Mesothelial cell of epicardium (in vitro differentiated cells): Measurements from ENCODE around the gene ZDBF2. TPM values are rescaled to one million over a fixed set of nuclear protein-coding genes. Genes with fewer than 3 reads are reported as not detected.

Source experiments
- DNase-seq, 2 experiments: peaks; one replicate each; pipeline ENCODE4 v3.0.0; 2021; ENCODE audit warnings: low spot score in 2 of 2; ENCODE audit not compliant: unreplicated experiment in 2 of 2
- H3K27ac Mint-ChIP-seq: 2 replicates; pipeline ENCODE4 v1.8.0; 2021; ENCODE audit warnings: mixed read lengths
- H3K27me3 Mint-ChIP-seq: 2 replicates; pipeline ENCODE4 v1.8.0; 2021; ENCODE audit warnings: low read depth, mixed read lengths
- H3K36me3 Mint-ChIP-seq: 2 replicates; pipeline ENCODE4 v1.8.0; 2021; ENCODE audit warnings: mixed read lengths
- H3K4me1 Mint-ChIP-seq: 2 replicates; pipeline ENCODE4 v1.8.0; 2021; ENCODE audit warnings: mixed read lengths
- H3K4me3 Mint-ChIP-seq: 2 replicates; pipeline ENCODE4 v1.8.0; 2021; ENCODE audit warnings: mild to moderate bottlenecking, moderate library complexity, mixed read lengths
- H3K9me3 Mint-ChIP-seq: 2 replicates; pipeline ENCODE4 v1.8.0; 2021; ENCODE audit warnings: mixed read lengths
- total RNA-seq: library from RNA; stranded (reverse); gene quantifications from 3 replicates; pipeline ENCODE4 v1.2.1, GENCODE V29; 2021
- TF ChIP-seq, protein P1 (sequence below): fragments of 200-600 bp; sonication (generic); IDR thresholded peaks from one replicate; pipeline ENCODE4 v1.5.0; 2021; ENCODE audit warnings: antibody characterized with exemption; ENCODE audit not compliant: unreplicated experiment

Gene ZDBF2
- total RNA-seq, 1 donor from 2014 or later: 49.5 TPM

DNA sequence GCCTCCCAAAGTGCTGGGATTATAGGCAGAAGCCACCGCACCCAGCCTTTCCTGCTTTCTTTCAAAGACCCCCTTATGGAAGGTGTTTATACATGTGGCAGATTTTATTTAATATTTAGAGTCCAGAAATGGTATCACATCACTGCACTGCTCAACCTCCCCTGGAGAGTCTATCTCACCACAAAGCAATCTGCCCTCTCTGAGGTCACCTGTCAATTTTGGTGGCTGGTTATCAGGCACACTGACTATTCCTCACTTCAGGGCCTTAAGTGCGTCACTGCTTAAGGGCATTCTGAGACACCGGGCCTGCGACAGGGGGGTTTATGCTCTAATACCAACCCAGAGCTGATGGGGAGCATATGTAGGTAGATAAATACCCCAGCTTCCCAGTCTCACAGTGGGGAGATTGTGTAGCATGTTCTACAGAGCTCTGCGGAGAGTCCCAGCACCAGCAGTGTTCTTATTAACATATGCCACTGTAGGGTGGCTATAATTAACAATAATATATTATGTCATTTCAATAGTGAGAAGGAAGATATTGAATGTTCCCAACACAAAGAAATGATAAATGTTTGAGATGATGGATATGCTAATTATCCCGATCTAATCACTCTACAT lies 42.7 kb upstream of the ZDBF2 start:
- Mint-ChIP-seq H3K9me3 (peaks cover 11% of the 10 kb centered on the region), H3K4me3 (no peak overlapping the region), H3K27ac (no peak overlapping the region), H3K27me3 (no peaks in the 10 kb centered on the region), H3K36me3 (peaks cover 2% of the 10 kb centered on the region), H3K4me1 (peaks cover 21% of the 10 kb centered on the region)
- TF ChIP-seq, protein P1, sequence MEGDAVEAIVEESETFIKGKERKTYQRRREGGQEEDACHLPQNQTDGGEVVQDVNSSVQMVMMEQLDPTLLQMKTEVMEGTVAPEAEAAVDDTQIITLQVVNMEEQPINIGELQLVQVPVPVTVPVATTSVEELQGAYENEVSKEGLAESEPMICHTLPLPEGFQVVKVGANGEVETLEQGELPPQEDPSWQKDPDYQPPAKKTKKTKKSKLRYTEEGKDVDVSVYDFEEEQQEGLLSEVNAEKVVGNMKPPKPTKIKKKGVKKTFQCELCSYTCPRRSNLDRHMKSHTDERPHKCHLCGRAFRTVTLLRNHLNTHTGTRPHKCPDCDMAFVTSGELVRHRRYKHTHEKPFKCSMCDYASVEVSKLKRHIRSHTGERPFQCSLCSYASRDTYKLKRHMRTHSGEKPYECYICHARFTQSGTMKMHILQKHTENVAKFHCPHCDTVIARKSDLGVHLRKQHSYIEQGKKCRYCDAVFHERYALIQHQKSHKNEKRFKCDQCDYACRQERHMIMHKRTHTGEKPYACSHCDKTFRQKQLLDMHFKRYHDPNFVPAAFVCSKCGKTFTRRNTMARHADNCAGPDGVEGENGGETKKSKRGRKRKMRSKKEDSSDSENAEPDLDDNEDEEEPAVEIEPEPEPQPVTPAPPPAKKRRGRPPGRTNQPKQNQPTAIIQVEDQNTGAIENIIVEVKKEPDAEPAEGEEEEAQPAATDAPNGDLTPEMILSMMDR: no peak
- DNase-seq: no peak

DNA sequence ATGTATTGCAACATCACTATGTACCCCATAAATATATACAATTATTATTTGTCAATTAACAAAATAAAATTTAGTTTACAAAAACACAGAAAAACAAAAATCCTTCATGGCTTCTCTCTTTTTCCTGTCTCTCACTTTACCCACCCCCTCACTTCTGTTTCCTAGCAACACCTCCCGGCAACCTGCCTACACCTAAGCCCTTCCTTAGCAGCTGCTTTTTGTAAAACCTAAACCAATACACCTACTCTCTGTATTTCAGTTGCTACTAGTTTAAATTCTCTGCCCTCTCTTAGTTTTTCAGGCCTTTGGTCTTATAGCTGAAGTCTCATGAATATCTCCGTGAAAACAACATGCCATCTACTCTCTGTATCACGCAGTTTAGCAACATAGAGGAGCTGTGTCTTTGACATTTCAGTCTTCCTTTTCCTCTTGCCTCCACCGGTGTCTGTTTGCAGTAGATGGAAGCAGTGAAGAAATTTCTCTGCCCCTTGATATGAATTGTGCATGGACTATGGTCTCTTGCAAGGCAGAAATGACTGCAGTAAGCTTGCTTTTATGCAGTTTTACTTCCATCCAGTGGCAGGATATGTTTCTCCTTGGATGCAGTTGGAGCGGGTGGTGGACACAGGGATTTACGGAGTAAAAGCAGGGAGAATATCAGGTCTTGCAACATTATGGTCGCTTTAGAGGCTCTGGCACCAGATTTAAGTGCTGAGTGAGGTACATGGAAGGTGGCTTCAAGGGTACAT lies 42.0 kb upstream of the ZDBF2 start:
- H3K4me3 Mint-ChIP-seq: no peak overlapping the region
- peak overlapping the region; percentile 31 for H3K27ac Mint-ChIP-seq
- peaks cover 21% of the 10 kb centered on the region for H3K4me1 Mint-ChIP-seq
- peaks cover 2% of the 10 kb centered on the region for H3K36me3 Mint-ChIP-seq
- DNase-seq: no peak
- TF ChIP-seq, protein P1: no peak
- H3K9me3 Mint-ChIP-seq: peaks cover 11% of the 10 kb centered on the region
- H3K27me3 Mint-ChIP-seq: no peaks in the 10 kb centered on the region

DNA sequence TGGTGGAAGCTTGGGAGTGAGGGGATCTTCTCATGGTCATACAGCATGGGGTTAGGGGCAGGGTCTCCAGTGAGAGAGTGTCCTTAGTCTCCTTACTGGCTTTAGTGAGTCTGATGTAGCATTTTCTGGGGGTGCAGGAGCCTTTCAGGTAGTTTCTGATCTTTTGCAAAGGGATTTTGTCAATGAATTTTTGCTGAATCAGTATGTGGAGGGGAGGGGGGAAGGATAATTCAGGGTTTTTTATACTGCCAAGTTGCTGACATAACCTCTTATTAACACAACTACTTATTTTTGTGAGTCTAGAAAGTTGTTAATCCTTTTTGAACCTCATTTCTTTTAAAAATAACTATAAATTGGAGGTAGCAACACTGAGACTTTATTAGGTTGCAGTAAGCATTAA lies 35.3 kb upstream of the ZDBF2 start:
- Mint-ChIP-seq H3K9me3 (peaks cover 7% of the 10 kb centered on the region), H3K36me3 (no peaks in the 10 kb centered on the region), H3K27me3 (peaks cover 2% of the 10 kb centered on the region), H3K27ac (no peak overlapping the region), H3K4me1 (peaks cover 4% of the 10 kb centered on the region), H3K4me3 (no peak overlapping the region)
- TF ChIP-seq, protein P1: no peak
- DNase-seq: no peak

DNA sequence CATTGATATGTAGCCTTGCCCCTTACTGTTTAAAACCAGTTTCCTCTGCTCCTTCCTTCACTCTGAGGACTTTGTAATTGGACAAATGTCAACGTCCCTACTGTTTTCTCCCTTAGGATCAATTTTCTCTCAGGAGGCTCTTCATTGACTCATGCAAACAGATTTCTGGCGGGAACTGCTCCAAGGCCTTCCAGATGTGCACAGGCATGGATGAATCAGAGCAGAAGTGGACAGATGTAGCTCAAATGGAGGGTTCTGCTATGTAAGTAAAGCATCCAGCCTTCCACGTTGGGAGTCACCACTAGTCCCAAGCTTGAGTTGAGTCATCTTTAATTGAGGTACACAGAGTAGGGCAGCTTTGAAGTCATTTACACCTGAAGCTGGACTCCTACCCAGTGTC lies 34.1 kb upstream of the ZDBF2 start:
- Mint-ChIP-seq H3K9me3 (peaks cover 7% of the 10 kb centered on the region), H3K27me3 (peaks cover 2% of the 10 kb centered on the region), H3K4me3 (no peak overlapping the region), H3K4me1 (peaks cover 5% of the 10 kb centered on the region), H3K36me3 (no peaks in the 10 kb centered on the region), H3K27ac (no peak overlapping the region)
- DNase-seq: no peak
- TF ChIP-seq, protein P1: no peak

DNA sequence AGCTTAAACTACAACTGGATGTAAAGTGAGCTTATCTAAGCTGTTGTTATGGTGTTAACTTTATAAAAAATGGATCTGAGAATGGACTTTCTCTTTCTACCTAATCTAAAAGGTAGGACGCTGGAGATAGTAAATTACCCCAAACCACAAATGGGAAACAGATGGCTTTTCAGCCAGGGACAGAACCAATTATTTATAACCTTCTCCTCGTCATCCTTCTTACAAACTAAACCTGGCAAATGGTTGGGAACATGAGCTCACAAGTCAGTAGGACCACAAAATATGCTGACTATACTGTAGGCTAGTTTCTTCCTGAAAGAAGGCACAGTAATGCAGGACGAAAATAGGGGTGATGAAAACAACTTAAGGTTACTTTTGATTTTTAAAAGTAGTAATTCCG lies 32.7 kb upstream of the ZDBF2 start:
- Mint-ChIP-seq H3K4me3 (no peak overlapping the region), H3K4me1 (peaks cover 6% of the 10 kb centered on the region), H3K9me3 (no peaks in the 10 kb centered on the region), H3K27me3 (peaks cover 2% of the 10 kb centered on the region), H3K36me3 (no peaks in the 10 kb centered on the region), H3K27ac (no peak overlapping the region)
- DNase-seq: no peak
- TF ChIP-seq, protein P1: no peak
